Stomach (tissue), 4 donors: ENCODE results near the gene HS6ST3.

Experiments
- EP300 ChIP-seq: sonication (generic); formaldehyde crosslinking; IDR thresholded peaks from one replicate; pipeline ENCODE4 v1.6.1; 2017; ENCODE audit warnings: antibody characterized with exemption
- POLR2A ChIP-seq, 4 donors: fragments of 450-650 bp; IDR thresholded peaks; one replicate each; pipeline ENCODE4 v1.6.1; 2016; ENCODE audit warnings: antibody characterized with exemption in 4 of 4, control low read depth in 2 of 4, mild to moderate bottlenecking in 1 of 4, moderate library complexity in 1 of 4

DNA sequence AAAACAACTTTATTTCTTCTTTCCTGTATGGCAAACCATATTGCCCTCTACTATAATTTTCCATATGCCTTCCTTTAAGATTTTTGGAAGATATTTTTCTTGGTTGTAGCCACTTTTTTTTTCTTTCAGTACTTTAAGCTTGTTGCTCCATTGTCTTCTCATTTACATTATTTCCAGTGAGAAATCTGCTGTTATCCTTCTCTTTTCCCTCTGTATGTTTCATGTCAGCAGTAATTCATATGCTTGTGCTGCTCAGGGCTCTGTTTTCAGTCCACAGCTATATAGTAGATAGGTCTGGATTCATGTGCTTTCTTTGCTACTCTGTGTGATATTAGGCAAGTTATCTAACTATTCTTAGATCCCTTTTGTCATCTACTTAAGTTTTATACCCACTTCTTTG, 636.7 kb downstream of the HS6ST3 start:
- TF ChIP-seq POLR2A (IDR thresholded peaks at IDR 0.05) (no peak), EP300 (no peak)
